Measurements from ENCODE around the gene CTSO. TPM values are rescaled to one million over a fixed set of nuclear protein-coding genes. Genes with fewer than 3 reads are reported as not detected.

The CTSO gene
- total and polyA plus RNA-seq, 5 donors from 2014 or later = 9.5 to 34.5 (median 31.3) TPM

DNA sequence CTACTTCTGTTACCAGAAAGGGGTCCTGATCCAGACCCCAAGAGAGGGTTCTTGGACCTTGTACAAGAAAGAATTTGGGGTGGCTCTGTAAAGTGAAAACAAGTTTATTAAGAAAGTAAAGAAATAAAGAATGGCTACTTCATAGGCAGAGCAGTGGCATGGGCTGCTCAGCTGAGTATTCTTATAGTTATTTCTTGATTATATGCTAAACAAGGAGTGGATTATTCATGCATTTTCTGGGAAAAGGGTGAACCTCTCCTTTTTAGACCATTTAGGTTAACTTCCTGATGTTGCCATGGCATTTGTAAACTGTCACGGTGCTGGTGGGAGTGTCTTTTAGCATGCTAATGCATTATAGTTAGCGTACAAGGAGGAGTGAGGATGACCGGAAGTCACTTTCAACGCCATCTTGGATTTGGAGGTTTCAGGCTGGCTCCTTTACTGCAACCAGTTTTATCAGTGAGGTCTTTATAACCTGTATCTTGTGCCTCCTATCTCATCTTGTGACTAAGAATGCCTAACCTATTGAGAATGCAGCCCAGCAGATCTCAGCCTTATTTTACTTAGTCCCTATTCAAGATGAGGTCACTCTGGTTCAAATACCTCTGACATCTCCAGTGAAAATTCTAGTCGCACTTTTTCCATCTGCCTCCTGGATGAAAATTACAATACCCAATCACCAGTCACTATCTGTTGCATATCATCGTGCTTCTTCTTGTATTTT is 65.7 kb downstream of the CTSO start:
- no peak overlapping the region for H3K4me3 Mint-ChIP-seq
- no peaks in the 10 kb centered on the region for H3K9me3 ChIP-seq (ENCODE audit: control insufficient read depth in 2 of 2, low read length in 2 of 2)
- no peaks in the 10 kb centered on the region for H3K4me1 Mint-ChIP-seq
- H3K9me3 Mint-ChIP-seq = peaks cover 0 to 5% (median 3%) of the 10 kb centered on the region in 7 donors
- H3K36me3 ChIP-seq (ENCODE audit: control insufficient read depth, insufficient read depth, low read length) = no peaks in the 10 kb centered on the region
- no peak overlapping the region for H3K27ac Mint-ChIP-seq
- DNase-seq (no peak), ATAC-seq (ENCODE audit: low read depth in 2 of 2) (no peak)
- no peak overlapping the region for H3K27ac ChIP-seq (ENCODE audit: insufficient read depth, low read length, poor library complexity, severe bottlenecking)
- no peaks in the 10 kb centered on the region for H3K36me3 Mint-ChIP-seq
- no peaks in the 10 kb centered on the region for H3K27me3 Mint-ChIP-seq
- no peaks in the 10 kb centered on the region for H3K4me1 ChIP-seq (ENCODE audit: control insufficient read depth, insufficient read depth, low read length, poor library complexity, severe bottlenecking)
- H3K27me3 ChIP-seq (ENCODE audit: control insufficient read depth, insufficient read depth, low read length) = no peaks in the 10 kb centered on the region
- H3K4me3 ChIP-seq (ENCODE audit: low read depth, low read length) = no peak overlapping the region

DNA sequence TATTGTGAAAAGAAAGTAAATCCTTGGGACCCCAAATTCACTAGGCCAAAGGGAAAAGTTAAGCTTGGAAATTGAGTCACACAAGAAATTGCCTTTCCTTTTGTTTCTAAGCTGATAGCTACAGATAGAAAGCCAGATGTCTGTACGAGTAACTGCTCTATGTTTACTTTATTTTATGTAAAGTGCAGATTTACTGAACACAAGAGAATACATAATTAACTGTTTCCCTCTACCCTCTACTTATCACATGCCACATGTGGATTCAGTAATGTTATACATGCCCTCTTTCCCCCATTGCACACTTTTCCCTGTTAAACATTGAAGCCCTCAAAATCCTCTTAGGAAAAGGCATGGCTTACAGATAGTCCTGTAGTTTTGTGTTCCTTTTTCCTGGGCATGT is 66.6 kb downstream of the CTSO start:
- no peaks in the 10 kb centered on the region for H3K4me1 Mint-ChIP-seq
- Histone ChIP-seq H3K4me1 (ENCODE audit: control insufficient read depth, insufficient read depth, low read length, poor library complexity, severe bottlenecking) (no peaks in the 10 kb centered on the region), H3K36me3 (ENCODE audit: control insufficient read depth, insufficient read depth, low read length) (no peaks in the 10 kb centered on the region), H3K4me3 (ENCODE audit: low read depth, low read length) (no peak overlapping the region), H3K27ac (ENCODE audit: insufficient read depth, low read length, poor library complexity, severe bottlenecking) (no peak overlapping the region), H3K9me3 (ENCODE audit: control insufficient read depth in 2 of 2, low read length in 2 of 2) (no peaks in the 10 kb centered on the region), H3K27me3 (ENCODE audit: control insufficient read depth, insufficient read depth, low read length) (no peaks in the 10 kb centered on the region)
- H3K27ac Mint-ChIP-seq = no peak overlapping the region
- DNase-seq = no peak
- H3K9me3 Mint-ChIP-seq = peaks cover 0 to 5% (median 2%) of the 10 kb centered on the region in 7 donors
- no peaks in the 10 kb centered on the region for H3K36me3 Mint-ChIP-seq
- H3K4me3 Mint-ChIP-seq = no peak overlapping the region
- H3K27me3 Mint-ChIP-seq = no peaks in the 10 kb centered on the region
- ATAC-seq (ENCODE audit: low read depth in 2 of 2) = no peak

DNA sequence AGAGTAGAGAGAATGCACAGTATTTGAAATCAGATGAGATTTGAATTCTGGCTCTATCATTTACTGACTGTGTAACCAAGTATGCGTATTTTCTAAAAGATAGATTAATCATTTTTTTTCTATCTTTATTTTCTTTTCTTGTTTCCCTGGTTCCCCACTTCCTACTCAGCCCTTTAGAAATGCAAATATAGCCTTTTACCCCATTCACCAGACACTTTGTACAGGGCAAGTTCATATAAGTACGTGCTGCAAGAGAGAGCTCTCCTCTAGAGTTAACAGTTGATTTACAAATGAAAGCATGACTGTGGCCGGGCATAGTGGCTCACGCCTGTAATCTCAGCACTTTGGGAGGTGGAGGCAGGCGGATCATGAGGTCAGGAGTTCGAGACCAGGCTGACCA is 68.0 kb downstream of the CTSO start:
- Histone ChIP-seq H3K27ac (ENCODE audit: insufficient read depth, low read length, poor library complexity, severe bottlenecking) (no peak overlapping the region), H3K4me1 (ENCODE audit: control insufficient read depth, insufficient read depth, low read length, poor library complexity, severe bottlenecking) (no peaks in the 10 kb centered on the region), H3K36me3 (ENCODE audit: control insufficient read depth, insufficient read depth, low read length) (no peaks in the 10 kb centered on the region), H3K27me3 (ENCODE audit: control insufficient read depth, insufficient read depth, low read length) (no peaks in the 10 kb centered on the region), H3K4me3 (ENCODE audit: low read depth, low read length) (no peak overlapping the region), H3K9me3 (ENCODE audit: control insufficient read depth in 2 of 2, low read length in 2 of 2) (no peaks in the 10 kb centered on the region)
- Mint-ChIP-seq H3K27ac (no peak overlapping the region), H3K27me3 (no peaks in the 10 kb centered on the region), H3K36me3 (no peaks in the 10 kb centered on the region), H3K9me3 (peaks cover 0 to 2% (median 1%) of the 10 kb centered on the region in 7 donors), H3K4me3 (no peak overlapping the region), H3K4me1 (no peaks in the 10 kb centered on the region)
- no peak for DNase-seq
- ATAC-seq (ENCODE audit: low read depth in 2 of 2) = no peak

DNA sequence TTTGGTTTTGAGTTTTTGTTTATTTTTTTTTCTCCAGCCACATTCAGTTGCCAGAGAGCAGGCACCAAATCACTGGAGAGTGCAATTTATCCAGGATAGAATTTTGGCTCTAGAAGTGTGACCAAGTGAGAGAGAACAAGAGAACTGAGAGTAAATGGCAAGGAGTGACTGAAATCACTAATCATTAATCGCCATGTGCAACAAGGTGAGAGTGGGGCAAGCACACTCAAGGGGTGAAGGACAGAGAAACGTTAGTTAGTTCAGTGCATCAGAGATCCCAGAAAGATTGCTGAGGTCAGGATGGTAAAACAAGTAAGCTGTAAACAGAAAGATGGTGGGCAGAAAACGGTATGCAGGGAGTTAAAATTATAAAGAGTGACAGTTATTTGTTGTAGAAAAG is 69.8 kb downstream of the CTSO start:
- DNase-seq (no peak), ATAC-seq (ENCODE audit: low read depth in 2 of 2) (no peak)
- Histone ChIP-seq H3K4me1 (ENCODE audit: control insufficient read depth, insufficient read depth, low read length, poor library complexity, severe bottlenecking) (no peaks in the 10 kb centered on the region), H3K27me3 (ENCODE audit: control insufficient read depth, insufficient read depth, low read length) (no peaks in the 10 kb centered on the region), H3K27ac (ENCODE audit: insufficient read depth, low read length, poor library complexity, severe bottlenecking) (no peak overlapping the region), H3K36me3 (ENCODE audit: control insufficient read depth, insufficient read depth, low read length) (no peaks in the 10 kb centered on the region), H3K4me3 (ENCODE audit: low read depth, low read length) (no peak overlapping the region), H3K9me3 (ENCODE audit: control insufficient read depth in 2 of 2, low read length in 2 of 2) (no peaks in the 10 kb centered on the region)
- Mint-ChIP-seq H3K27ac (no peak overlapping the region), H3K9me3 (peaks cover 0 to 2% (median 0%) of the 10 kb centered on the region in 7 donors), H3K4me1 (no peaks in the 10 kb centered on the region), H3K4me3 (no peak overlapping the region), H3K36me3 (no peaks in the 10 kb centered on the region), H3K27me3 (no peaks in the 10 kb centered on the region)

DNA sequence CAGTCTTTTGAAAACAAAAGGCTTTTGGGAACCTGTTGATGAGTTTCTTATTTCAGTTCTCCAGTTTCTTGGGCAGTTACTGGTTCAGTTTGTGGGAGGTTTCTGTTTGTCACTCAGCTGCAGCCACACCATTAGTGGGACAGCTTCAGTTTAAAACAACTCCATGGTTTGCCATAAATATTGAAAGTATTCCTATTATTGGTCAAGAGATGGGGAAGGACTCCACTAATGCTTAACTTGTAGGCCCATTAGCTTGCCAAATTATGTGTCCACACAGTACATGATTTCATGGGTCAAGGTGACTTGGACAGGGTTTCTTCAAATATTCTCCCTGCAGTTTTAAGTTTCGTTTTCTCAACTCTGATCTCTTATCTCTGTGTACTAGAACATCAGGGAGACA is 72.1 kb downstream of the CTSO start:
- ATAC-seq (ENCODE audit: low read depth in 2 of 2) (no peak), DNase-seq (no peak)
- no peak overlapping the region for H3K27ac ChIP-seq (ENCODE audit: insufficient read depth, low read length, poor library complexity, severe bottlenecking)
- no peaks in the 10 kb centered on the region for H3K4me1 ChIP-seq (ENCODE audit: control insufficient read depth, insufficient read depth, low read length, poor library complexity, severe bottlenecking)
- H3K36me3 ChIP-seq (ENCODE audit: control insufficient read depth, insufficient read depth, low read length) = no peaks in the 10 kb centered on the region
- no peaks in the 10 kb centered on the region for H3K9me3 ChIP-seq (ENCODE audit: control insufficient read depth in 2 of 2, low read length in 2 of 2)
- no peak overlapping the region for H3K27ac Mint-ChIP-seq
- H3K27me3 ChIP-seq (ENCODE audit: control insufficient read depth, insufficient read depth, low read length) = no peaks in the 10 kb centered on the region
- H3K4me1 Mint-ChIP-seq = no peaks in the 10 kb centered on the region
- no peak overlapping the region for H3K4me3 ChIP-seq (ENCODE audit: low read depth, low read length)
- H3K36me3 Mint-ChIP-seq = no peaks in the 10 kb centered on the region
- no peaks in the 10 kb centered on the region for H3K27me3 Mint-ChIP-seq
- H3K9me3 Mint-ChIP-seq = peaks cover 0 to 2% (median 0%) of the 10 kb centered on the region in 7 donors
- no peak overlapping the region for H3K4me3 Mint-ChIP-seq

DNA sequence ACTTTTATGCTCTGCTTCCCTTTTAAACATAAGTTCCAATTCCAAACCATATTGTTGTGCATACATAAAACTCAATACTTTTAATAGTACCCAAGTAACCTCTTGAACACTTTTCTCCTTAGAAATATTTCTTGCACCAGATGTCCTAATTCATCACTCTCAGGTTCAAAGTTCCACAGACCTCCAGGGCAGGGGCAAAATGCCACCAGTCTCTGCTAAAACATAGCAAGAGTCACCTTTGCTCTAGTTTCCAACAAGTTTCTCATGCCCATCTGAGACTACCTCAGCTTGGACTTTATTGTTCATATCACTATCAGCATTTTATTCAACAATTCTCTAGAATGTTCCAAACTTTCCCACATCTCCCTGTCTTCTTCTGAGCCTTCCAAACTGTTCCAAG is 73.9 kb downstream of the CTSO start:
- no peaks in the 10 kb centered on the region for H3K4me1 Mint-ChIP-seq
- H3K27me3 Mint-ChIP-seq = no peaks in the 10 kb centered on the region
- no peak for DNase-seq

DNA sequence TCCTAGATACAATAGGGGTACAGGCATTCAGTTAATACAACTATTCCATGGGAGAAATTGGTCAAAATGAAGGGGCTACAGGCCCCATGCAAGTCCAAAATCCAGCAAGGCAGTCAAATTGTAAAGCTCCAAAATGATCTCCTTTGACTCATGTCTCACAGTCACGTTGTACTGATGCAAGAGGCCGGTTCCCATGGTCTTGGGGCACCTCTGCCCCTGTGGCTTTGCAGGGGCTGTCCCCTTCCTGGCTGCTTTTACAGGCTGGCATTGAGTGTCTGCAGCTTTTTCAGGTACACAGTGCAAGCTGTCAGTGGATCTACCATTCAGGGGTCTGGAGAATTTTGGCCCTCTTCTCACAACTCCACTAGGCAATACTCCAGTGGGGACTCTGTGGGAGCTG is 75.1 kb downstream of the CTSO start:
- H3K27ac Mint-ChIP-seq = no peak overlapping the region
- Histone ChIP-seq H3K27ac (ENCODE audit: insufficient read depth, low read length, poor library complexity, severe bottlenecking) (no peak overlapping the region), H3K36me3 (ENCODE audit: control insufficient read depth, insufficient read depth, low read length) (no peaks in the 10 kb centered on the region), H3K4me1 (ENCODE audit: control insufficient read depth, insufficient read depth, low read length, poor library complexity, severe bottlenecking) (no peaks in the 10 kb centered on the region), H3K27me3 (ENCODE audit: control insufficient read depth, insufficient read depth, low read length) (no peaks in the 10 kb centered on the region), H3K4me3 (ENCODE audit: low read depth, low read length) (no peak overlapping the region), H3K9me3 (ENCODE audit: control insufficient read depth in 2 of 2, low read length in 2 of 2) (no peaks in the 10 kb centered on the region)
- H3K36me3 Mint-ChIP-seq = no peaks in the 10 kb centered on the region
- peaks cover 0 to 7% (median 0%) of the 10 kb centered on the region in 7 donors for H3K9me3 Mint-ChIP-seq
- no peak overlapping the region for H3K4me3 Mint-ChIP-seq
- no peaks in the 10 kb centered on the region for H3K27me3 Mint-ChIP-seq
- no peaks in the 10 kb centered on the region for H3K4me1 Mint-ChIP-seq
- no peak for DNase-seq
- no peak for ATAC-seq (ENCODE audit: low read depth in 2 of 2)

More for the DNA sequence above, 73.9 kb downstream of the CTSO start:
- H3K4me1 ChIP-seq (ENCODE audit: control insufficient read depth, insufficient read depth, low read length, poor library complexity, severe bottlenecking) = no peaks in the 10 kb centered on the region
- Mint-ChIP-seq H3K36me3 (no peaks in the 10 kb centered on the region), H3K9me3 (peaks cover 0 to 7% (median 0%) of the 10 kb centered on the region in 7 donors), H3K4me3 (no peak overlapping the region), H3K27ac (no peak overlapping the region)
- no peaks in the 10 kb centered on the region for H3K36me3 ChIP-seq (ENCODE audit: control insufficient read depth, insufficient read depth, low read length)
- H3K9me3 ChIP-seq (ENCODE audit: control insufficient read depth in 2 of 2, low read length in 2 of 2) = no peaks in the 10 kb centered on the region
- H3K4me3 ChIP-seq (ENCODE audit: low read depth, low read length) = no peak overlapping the region
- no peak for ATAC-seq (ENCODE audit: low read depth in 2 of 2)
- no peaks in the 10 kb centered on the region for H3K27me3 ChIP-seq (ENCODE audit: control insufficient read depth, insufficient read depth, low read length)
- H3K27ac ChIP-seq (ENCODE audit: insufficient read depth, low read length, poor library complexity, severe bottlenecking) = no peak overlapping the region

DNA sequence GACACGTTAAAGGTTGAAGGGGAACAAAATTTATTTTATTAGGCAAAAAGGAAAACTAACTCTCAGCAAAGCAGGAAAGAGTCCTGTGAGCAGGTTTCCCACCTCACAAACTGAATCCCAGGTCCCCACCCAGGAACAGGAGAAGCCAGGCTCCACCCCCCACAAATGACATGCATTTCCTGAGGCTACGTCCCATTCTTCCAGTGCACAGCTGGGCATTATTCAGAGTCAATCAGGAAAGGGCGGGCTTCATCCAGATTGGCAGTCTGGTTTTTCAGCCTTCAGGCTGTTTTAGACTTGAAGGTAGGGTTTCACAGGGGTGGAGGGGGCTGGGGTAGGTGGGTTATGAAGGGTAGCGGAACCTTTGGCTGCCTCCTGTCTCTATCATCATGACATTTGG is 75.7 kb downstream of the CTSO start:
- Mint-ChIP-seq H3K4me1 (no peaks in the 10 kb centered on the region), H3K36me3 (no peaks in the 10 kb centered on the region), H3K4me3 (no peak overlapping the region), H3K27me3 (no peaks in the 10 kb centered on the region), H3K9me3 (peaks cover 0 to 4% (median 0%) of the 10 kb centered on the region in 7 donors), H3K27ac (no peak overlapping the region)
- H3K27ac ChIP-seq (ENCODE audit: insufficient read depth, low read length, poor library complexity, severe bottlenecking) = no peak overlapping the region
- H3K27me3 ChIP-seq (ENCODE audit: control insufficient read depth, insufficient read depth, low read length) = no peaks in the 10 kb centered on the region
- H3K9me3 ChIP-seq (ENCODE audit: control insufficient read depth in 2 of 2, low read length in 2 of 2) = no peaks in the 10 kb centered on the region
- H3K4me3 ChIP-seq (ENCODE audit: low read depth, low read length) = no peak overlapping the region
- DNase-seq (no peak), ATAC-seq (ENCODE audit: low read depth in 2 of 2) (no peak)
- H3K36me3 ChIP-seq (ENCODE audit: control insufficient read depth, insufficient read depth, low read length) = no peaks in the 10 kb centered on the region
- no peaks in the 10 kb centered on the region for H3K4me1 ChIP-seq (ENCODE audit: control insufficient read depth, insufficient read depth, low read length, poor library complexity, severe bottlenecking)
